Right renal pelvis (tissue), 4 donors: ENCODE data around the gene USP12. TPM values are rescaled to one million over a fixed set of nuclear protein-coding genes. Genes with fewer than 3 reads are reported as not detected.
"Not testable (repeated sequence)": the region's sequence is repeated elsewhere in the genome, so short reads cannot be mapped to it uniquely, and the experiment has no call there.

Source experiments
- DNase-seq, 4 donors: peaks; one replicate each; pipeline ENCODE4 v3.0.0-alpha.2; 2013; ENCODE audit warnings: low read depth in 4 of 4, low spot score in 3 of 4, missing footprints in 1 of 4
- polyA plus RNA-seq, 4 donors: library from polyadenylated mRNA; unstranded; fragments of 120-200 nt; gene quantifications; one replicate each; pipeline ENCODE4 v1.2.1, GENCODE V29; 2013; ENCODE audit not compliant: insufficient read length in 4 of 4

The USP12 gene
- polyA plus RNA-seq, 4 donors: 29.6 to 40.8 (median 38.9) TPM

DNA sequence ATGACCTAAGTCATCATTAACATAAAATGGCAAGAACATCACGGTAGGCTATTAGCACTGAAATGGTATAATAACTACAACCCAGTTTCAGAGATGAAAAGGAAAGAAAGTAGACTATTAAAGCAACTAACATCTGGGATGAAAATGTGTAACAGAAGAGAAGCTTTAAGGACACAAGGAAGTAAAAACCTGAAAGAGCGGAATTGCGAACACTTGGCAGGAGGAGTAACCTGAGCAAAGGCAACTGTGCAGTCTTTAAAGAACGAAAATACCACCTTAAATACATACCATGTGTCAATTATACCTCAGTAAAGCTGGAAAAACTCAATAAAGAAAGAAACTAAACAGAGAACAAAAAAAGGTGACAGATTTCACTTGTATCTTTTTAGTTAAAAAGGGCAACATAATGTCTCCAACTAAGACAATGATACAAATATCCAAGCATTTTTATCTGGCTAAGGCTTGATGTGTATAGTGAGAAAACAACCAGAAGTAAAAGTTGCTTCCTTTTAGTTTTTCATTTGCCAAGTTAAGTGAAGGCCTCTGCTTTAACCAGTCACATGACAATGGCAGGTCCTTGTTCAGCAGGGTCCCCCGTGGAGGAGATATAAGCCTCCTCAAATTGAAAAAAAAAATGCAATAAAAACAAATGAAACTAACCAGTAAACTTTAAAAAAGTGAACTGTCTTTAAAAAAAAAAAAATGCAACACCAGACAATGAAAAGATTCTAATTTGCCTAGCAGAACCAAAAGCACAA is 11.6 kb downstream of the USP12 start:
- DNase-seq: no peak

DNA sequence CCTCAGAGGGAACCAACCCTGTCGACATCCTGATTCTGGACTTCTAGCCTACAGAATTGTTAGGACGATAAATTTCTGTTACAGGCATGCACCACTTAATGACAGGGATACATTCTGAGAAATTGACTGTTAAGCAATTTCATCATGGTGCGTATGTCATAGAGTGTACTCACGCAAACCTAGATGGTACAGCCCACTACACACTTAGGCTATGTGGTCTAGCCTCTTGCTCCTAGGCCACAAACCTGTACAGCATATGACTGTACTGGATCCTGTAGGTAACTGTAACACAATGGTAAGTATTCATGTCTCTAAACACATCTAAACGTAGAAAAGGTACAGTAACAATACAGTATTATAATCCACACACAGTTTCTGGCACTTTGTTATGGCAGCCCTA is 13.3 kb downstream of the USP12 start:
- no peak for DNase-seq

DNA sequence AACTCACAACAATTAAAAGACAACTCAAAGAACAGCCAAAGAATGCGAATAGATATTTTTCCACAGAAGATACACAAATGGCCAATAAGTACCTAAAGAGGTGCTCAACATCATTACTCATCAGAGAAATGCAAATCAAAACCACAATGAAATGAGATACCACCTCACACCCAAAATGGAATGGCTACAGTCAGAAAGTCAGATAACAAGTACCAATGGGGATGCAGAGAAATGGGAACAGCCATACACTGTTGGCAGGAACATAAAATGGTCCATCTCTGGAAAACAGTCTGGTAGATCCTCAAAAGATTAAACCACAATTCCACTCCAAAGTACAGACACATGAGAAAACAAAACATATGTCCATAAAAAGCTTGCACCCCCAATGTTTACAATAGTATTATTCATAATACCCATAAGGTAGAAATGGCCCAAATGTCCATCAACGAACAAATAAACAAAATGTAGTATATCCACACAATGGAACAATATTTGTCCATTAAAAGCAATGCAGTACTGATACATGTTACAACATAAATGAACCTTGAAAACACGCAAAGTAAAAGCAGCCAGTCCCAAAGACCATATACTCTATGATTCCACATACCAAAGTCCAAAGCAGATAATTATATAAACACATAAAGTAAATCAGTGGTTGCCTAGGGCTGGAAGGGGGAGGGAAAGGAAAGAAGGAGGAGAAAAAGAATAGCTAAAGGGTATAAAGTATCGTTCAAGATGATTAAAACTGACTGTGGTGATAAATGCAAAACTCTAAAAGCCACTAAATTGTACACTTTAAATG is 19.6 kb downstream of the USP12 start:
- no peak for DNase-seq

DNA sequence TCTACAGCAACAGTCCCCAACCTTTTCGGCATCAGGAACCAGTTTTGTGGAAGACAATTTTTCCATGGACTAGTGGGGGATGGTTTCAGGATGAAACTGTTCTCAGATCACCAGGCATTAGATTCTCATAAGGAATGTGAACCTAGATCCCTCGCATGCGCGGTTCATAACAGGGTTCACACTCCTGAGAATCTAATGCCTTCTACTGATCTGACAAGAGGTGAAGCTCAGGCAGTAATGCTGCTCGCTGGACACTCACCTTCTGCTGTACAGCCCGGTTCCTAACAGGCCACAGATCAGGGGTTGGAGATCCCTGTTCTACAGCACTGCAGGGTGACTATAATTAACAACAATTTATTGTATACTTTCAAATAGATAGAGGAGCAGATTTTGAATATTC is 21.9 kb downstream of the USP12 start:
- DNase-seq: no peak

DNA sequence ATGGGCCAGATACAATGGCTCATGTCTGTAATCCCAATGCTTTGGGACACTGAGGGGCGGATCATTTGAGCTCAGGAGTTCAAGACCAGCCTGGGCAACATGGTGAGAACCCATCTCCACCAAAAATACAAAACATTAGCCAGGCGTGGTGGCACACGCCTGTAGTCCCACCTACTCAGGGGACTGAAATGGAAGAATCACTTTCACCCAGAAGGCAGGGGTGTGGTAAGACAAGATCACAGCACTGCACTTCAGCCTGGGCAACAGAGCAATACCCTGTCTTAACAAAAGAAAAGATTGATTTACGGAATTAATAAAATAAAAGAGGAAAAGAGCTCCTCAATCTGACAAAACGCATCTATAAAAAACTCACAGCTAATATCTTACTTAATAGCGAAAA is 22.7 kb downstream of the USP12 start:
- DNase-seq: no peak

DNA sequence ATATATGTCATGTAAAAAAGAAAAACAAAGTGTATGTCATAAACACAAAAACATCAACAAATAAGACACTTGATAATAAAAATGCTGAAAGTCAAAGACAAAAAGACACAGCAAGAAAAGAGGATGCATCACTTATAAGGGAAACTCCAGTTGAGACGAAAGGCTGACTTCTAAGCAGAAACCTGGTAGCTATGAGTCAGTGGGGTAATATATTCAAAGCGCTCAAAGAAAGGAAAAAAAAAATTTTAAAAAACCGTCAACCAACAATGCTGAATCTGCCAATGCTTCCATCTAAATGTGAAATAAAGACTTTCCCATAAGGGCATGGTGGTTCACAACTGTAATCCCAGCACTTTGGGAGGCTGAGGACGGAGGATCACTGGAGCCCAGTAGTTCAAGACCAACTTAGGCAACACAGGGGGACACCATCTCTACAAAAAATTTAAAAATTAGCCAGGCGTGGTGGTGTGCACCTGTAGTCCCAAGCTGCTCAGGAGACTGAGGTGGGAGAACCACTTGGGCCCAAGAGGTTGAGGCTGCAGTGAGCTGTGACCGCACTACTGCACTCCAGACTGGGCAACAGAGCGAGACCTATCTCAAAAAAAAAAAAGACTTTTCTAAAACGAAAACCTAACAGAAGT is 24.0 kb downstream of the USP12 start:
- DNase-seq: no peak

DNA sequence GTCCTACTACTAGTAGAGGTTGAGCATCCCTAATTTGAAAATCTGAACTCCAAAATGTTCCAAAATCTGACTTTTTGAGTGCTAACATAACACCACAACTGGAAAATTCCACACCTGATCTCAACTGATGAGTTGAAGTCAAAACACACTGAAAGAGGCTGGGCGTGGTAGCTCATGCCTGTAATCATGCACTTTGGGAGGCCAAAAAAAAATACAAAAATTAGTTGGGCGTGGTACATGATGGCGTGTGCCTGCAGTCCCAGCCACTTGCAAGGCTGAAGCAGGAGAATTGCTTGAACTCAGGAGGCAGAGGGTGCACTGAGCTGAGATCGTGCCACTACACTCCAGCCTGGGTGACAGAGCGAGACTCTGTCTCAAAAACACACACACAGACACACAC is 29.9 kb downstream of the USP12 start:
- no peak for DNase-seq

DNA sequence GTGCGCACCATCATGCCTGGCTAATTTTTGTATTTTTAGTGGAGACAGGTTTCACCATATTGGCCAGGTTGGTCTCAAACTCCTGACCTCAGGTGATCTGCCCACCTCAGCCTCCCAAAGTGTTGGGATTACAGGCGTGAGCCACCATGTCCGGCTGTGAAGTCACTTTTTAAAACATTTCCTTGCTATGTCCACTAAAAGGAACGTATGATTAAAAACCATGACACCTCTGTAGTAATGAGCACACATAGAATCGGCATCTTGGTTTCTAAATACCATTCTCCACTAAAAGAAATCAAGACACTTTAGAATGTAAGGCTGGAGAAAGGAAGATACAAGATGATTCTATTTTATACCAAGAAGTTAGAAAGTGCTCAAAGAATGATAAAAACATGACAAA is 30.5 kb downstream of the USP12 start:
- not testable (repeated sequence) for DNase-seq

DNA sequence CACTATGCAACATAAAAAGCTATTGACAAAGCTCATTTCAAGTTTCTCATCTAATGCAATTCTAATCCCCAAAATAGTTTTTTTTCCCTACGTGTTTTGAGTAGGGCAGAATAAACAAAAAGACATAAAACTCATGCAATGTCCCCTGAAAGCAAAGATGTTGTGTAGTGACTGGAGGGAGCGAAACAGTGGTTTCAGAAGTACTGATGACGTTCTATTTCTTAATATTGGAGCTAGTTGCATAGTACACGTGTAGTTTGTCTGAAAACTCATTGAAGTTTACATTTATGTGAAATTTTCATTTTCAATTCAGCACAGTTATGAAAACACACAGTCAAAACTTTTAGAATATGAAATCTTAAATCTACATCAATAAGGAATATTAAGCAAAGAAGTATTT is 31.6 kb downstream of the USP12 start:
- DNase-seq: no peak

DNA sequence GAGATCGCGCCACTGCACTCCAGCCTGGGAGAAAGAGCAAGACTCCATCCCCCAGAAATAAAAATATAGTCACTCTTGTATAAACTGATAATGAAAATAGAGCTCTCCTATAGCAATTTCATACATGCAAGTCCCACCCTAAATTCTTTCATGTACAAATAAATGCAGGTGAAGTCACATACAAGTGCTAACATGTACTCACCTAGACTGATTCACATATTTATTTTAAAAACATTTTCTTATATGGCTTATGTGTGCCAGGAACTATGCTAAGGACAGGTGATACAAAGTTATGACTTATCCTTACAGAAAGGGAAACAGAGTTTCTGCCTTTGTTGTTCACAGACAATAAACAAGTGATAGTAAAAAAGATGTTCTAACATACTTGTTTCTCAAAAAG is 32.0 kb downstream of the USP12 start:
- no peak for DNase-seq

DNA sequence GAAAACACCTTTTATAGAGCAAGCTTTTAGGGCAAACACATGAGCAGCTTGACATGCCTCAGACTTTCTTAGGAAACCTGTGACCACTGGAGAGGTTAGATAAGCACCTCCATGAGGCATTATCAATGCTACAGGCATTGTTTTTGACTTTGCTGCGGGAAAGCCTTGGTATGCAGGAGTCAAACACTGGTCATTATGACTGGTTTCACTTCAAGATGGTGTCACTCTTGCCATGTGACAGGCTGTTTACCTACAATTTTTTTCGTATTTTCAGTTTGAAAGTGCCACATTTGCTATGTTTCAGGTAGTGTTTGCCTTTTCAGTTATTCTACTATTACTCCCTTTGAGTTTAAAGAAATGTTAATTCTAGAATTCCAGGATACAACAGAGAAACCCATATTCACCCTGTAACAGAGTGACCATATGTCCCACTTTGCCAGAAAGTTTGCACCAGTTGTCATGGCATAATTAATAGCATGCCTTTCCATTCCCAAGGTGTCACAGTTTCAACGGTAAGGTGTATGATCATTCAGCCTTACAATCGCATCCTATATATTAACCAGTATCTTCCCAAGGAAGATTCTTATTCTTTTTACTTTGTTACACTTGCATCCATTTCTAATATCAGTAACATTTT is 33.0 kb downstream of the USP12 start:
- DNase-seq: no peak

DNA sequence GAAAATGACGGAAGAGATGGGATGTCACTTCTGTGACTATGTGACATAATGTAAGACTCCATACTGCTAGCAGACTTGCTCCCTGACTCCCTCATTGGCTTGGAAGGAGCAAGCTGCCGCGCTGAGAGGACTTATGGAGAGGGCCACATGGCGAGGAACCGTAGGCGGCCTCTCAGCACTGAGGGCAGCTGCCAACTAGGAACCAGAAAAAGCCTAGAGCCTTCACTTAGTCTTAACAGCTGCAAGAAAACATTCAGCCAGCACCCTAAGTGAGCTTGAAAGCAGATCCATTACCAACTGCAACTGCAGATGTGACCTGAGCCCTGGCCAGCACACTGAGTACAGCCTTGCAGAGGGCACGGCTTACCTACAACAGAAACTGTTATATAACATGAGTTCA is 33.9 kb downstream of the USP12 start:
- DNase-seq: no peak

DNA sequence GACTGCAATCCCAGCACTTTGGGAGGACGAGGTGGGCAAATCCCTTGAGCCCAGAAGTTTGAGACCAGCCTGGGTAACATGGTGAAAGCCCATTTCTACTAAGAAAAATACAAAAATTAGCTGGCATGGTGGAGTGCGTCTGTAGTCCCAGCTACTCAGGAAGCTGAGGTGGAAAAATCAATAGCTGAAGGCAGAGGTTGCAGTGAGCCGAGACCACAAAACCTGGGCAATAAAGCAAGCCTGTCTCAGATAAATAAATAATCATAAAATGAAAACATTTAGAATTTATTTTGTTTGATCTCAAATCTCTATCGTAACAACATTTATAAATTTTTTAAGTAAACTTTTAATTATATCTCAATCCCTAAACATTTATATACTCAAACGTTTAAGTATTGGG is 36.6 kb downstream of the USP12 start:
- no peak for DNase-seq

DNA sequence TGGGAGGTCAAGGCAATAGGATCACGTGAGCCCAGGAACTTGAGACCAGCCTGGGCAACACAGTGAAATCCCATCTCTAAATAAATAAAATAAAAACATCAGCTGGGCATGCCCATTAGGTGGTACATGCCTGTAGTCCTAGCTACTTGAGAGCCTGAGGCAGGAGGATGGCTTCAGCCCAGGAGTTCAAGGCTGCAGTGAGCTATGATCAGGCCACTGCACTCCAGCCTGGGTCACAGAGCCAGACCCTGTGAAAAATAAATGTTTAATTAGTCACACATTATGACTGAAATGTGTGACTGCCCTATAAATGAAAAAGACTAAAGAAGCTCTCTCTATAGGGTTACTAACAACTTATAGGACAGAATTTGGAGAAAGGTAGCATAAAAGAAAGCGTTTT is 37.7 kb downstream of the USP12 start:
- no peak for DNase-seq

DNA sequence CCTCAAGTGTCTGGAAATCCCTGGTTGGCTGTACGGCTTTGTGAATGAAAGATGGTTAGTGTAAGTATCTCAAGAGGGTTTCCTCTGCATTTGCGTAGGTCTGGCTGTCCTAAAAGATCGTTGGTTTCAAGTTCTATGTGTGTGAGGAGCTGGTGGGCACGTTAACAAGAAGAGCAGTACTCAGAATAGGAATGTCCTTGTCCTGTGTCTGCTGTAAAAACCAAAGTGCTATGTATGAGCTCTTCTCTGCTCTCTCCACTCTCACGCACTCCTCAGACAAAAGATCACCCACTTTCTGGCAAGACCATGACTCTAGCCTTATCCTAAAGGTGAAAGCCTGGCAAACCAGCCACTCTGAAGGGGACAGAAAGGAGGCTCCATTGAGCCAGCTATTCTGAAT is 39.1 kb downstream of the USP12 start:
- DNase-seq: no peak

DNA sequence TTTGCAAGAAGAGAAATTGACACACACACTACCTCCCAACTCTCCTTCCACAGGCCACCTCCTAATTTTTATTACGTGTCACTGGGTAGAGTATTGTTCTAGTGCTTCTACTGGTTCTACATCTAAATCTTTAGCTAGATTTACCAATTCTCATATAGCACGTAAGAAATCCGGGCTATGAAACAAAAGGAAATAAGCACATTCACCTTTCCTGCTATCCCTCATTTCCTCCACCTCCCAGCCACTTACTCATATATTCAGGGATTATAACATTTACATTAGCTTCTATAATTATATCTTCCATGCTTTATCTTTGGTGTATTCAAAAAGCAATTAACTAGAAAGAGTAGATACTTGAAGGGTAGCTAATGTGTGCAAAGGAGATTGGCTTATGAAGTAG is 39.7 kb downstream of the USP12 start:
- DNase-seq: no peak

DNA sequence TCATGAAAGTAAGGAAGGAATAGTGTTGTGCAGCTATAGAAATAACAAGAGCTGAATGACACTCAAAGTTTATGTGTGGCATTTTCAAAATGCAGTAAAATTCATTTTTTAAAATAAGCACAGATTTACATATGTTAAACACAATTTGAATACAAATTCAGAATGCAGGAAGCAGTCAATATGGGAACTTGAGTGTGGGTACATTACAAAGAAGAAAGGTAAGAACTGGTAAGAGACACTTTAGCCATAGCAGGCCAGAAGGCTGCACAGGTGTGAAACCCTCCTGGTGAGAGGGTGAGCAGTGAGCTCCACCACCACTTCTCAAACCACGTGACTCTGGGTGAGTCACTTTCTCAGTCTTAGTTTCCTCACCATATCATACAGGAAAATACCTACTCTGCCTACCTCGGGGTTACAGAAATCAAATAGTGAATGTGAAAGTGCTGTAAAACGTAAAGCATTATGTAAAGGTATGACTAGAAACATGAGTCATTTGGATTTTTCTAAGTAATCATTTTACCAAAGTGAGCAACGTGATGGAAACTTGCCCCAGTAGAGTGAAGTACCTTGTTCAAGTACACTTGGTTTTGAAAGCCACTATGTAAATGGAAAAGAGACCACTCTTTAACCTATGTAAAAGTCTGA is 40.5 kb downstream of the USP12 start:
- no peak for DNase-seq

DNA sequence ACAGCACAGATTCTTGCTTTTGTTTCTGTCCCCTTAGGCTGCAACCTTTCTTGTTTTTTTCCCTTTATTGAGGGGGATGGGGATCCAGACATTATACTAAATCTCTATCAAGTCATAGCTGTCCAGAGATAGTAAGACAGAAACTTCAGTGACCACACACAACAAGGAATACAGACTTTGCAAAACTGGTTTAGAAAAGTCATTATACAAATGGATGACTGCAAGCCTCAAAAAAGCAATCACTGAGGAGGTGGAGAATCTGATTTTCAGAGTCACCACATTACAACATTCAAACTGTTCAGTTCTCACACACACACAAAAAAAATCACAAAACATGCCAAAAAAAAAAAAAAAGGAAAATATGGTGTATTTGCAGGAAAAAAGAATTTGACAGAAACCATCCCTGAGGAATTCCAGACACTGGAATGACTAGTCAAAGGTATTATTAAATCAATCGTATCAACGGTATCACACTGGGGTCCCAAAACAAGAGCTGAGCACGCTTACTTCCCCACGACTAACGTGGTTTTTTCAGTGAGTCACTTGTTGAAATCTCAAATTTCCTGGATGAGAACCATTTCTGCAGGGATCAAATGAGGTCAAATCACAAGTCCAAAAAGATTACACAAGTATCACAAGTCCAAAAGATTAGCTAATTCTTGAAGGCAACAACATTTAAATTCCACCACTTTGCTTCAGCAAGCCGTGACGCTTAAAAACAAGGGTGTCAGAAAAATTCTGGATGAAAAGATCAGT is 41.2 kb downstream of the USP12 start:
- DNase-seq: no peak

DNA sequence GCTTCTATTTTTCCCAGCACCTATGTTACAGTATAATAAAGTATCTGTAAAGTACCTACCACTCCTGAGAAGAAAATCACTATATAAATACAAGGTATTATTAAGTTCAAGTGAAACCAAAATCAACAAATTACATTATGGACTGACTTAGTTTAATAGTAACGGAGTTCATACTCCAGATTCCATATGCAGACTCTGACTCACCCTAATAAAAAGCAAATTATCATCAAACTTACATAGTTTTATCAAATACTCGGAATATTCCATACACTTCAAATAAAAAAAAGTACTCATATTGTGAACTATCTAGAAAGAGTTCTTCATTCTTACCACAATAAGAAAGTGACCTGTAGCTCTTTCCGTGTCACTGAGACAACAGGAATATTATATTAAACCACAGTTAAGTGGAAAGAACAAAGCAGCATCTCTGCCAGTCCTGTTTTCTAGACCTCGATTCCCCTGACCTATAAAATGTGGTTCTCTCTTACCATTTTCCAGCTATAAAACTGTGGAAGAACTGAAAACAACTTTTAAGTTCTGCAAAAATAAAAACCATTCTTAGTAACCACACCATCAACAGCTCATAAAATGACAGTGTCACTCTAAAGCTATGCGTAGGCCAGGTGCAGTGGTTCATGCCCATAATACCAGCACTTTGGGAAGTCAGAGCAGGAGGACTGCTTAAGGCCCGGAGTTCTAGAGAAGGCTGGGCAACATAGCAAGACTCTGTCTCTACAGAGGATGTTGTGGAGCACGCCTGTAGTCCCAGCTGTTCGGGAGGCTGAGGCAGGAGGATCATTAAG is 42.6 kb downstream of the USP12 start:
- no peak for DNase-seq
